OCI-M2 (cell line): ENCODE data around the gene KLHDC8A.

Source experiments
- DNase-seq: peaks from one replicate; lab custom pipeline; 2025; ENCODE audit not compliant: unreplicated experiment; lab: John Stamatoyannopoulos, UW

Gene KLHDC8A

GRCh38 chr1:205319081-205320018 is 37.4 kb downstream of the KLHDC8A start:
- DNase-seq: no peak

- no peak for DNase-seq
These were observed 38.3 kb downstream of the KLHDC8A start for GRCh38 chr1:205318231-205318991.

GRCh38 chr1:205317311-205317917 is 39.3 kb downstream of the KLHDC8A start:
- no peak for DNase-seq

GRCh38 chr1:205316161-205316566 is 40.6 kb downstream of the KLHDC8A start:
- no peak for DNase-seq

GRCh38 chr1:205315008-205315618 is 41.6 kb downstream of the KLHDC8A start:
- no peak for DNase-seq

- DNase-seq: no peak
These were observed 43.0 kb downstream of the KLHDC8A start for GRCh38 chr1:205313563-205314308.

GRCh38 chr1:205312866-205313562 is 43.7 kb downstream of the KLHDC8A start:
- no peak for DNase-seq

- no peak for DNase-seq
These were observed 45.6 kb downstream of the KLHDC8A start for GRCh38 chr1:205310976-205311704.

GRCh38 chr1:205309741-205310140 is 47.0 kb downstream of the KLHDC8A start:
- DNase-seq: no peak

- no peak for DNase-seq
These were observed 49.7 kb downstream of the KLHDC8A start for GRCh38 chr1:205306929-205307566.

GRCh38 chr1:205304695-205305070 is 52.0 kb downstream of the KLHDC8A start:
- no peak for DNase-seq

- no peak for DNase-seq
These were observed 52.6 kb downstream of the KLHDC8A start for GRCh38 chr1:205304046-205304694.

GRCh38 chr1:205303247-205303888 is 53.4 kb downstream of the KLHDC8A start:
- no peak for DNase-seq

GRCh38 chr1:205301842-205302588 is 54.7 kb downstream of the KLHDC8A start:
- DNase-seq: no peak

- DNase-seq: no peak
These were observed 55.4 kb downstream of the KLHDC8A start for GRCh38 chr1:205301205-205301821.

GRCh38 chr1:205300149-205300548 is 56.6 kb downstream of the KLHDC8A start:
- no peak for DNase-seq
